SIG-M5 treated with dmso at 0.1 percent for 504 hours (cell line): ENCODE data around the gene PLXNA4.

Experiments
- DNase-seq: peaks from one replicate; lab custom pipeline; 2025; ENCODE audit not compliant: unreplicated experiment; lab: John Stamatoyannopoulos, UW

Gene PLXNA4

DNA sequence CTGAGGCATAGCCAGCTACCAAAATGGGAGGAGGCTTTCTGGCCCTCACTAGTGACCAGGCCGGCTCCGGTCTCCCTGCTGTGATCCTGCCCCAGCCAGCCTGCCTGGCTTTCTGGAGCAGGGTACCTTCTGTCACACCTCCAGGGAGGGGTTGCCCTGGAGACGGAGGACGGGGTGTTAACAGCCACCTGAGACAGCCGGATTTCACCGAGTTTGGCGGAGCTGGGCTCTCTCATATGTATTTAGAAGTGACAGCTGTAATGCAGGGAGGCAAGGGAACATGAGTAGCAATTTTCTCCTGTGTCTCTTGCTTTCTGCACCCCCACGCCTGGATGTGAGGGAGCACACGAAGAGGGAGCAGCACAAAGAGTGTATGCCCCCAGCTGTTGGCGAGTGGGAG is 473.3 kb downstream of the PLXNA4 start:
- DNase-seq: no peak

- DNase-seq: no peak
Observed at GRCh38 chr7:132102391-132102790, 473.9 kb downstream of the PLXNA4 start.

- DNase-seq: no peak
Observed at GRCh38 chr7:132100981-132101380, 475.3 kb downstream of the PLXNA4 start.

GRCh38 chr7:132100483-132100882 is 475.8 kb downstream of the PLXNA4 start:
- DNase-seq: no peak

DNA sequence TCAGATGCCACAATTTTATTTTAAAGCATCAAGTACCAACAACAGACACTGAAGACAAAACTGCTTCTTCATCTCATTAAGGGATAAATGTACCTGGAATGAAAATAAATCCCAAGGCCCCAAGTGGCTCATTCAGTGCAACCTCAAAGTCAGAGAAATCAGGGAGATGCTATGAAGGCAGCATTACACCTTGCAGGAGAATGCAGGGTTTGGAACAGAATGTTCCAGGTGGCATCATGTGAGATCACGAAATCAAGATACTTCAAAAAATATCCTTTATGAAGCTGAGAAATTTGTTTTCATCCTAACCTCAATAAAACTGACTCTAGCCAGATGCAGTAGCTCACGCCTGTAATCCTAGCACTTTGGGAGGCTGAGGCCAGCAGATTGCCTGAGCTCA is 477.1 kb downstream of the PLXNA4 start:
- DNase-seq: no peak

- DNase-seq: no peak
Observed at GRCh38 chr7:132098327-132098726, 477.9 kb downstream of the PLXNA4 start.

- no peak for DNase-seq
Observed at GRCh38 chr7:132097550-132098134, 478.6 kb downstream of the PLXNA4 start.

DNA sequence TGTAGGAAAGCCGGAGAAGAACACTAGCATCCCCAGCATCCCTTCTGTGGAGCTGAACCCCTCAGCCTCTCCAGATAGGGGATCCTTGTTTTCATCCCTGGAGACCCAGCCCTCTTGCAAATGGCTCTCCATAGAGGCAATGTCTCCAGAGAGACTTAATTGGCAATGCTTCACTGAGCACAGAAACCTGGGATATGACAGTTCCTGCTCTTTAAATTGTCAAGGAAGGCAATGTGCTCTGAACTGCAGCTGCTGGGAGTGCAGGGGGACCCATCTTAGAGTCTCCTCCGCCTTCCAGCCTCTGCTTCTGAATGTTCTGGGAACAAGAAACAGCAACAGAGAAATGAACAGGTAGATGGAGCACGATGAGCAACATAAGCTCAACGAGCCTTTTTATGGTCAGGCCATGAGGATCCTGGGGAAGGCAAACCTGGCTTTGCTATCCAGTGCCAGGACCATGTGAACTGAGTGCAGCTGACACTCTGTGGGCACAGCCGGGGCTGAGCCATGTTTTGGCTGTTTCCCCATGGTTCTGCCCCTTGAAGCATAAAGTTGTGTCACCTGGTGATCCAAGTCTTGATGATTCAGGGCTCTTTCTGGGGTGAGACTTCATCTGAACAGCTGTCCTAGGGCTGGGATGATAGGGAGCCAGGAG is 481.0 kb downstream of the PLXNA4 start:
- no peak for DNase-seq

- DNase-seq: no peak
Observed at GRCh38 chr7:132092106-132092505, 484.2 kb downstream of the PLXNA4 start.

GRCh38 chr7:132091706-132092105 is 484.6 kb downstream of the PLXNA4 start:
- DNase-seq: no peak

DNA sequence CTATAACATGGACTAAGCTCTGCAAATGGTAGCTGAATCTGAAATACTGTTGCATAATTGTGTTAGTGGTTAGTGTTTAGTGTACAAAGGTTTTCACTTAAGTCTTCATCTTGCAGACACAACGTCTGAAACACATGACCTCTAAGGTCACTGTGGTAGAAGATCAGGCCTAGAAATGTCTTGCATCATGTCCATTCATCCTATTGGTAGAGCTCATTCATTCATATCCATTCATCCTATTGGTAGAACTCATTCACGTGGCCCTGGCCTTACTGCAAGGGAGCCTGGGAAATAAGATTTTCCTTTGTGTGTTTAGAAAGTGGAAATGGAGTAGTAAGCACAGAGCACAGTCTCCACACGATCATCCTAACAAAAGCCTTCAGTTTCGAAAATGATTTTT is 485.8 kb downstream of the PLXNA4 start:
- no peak for DNase-seq

DNA sequence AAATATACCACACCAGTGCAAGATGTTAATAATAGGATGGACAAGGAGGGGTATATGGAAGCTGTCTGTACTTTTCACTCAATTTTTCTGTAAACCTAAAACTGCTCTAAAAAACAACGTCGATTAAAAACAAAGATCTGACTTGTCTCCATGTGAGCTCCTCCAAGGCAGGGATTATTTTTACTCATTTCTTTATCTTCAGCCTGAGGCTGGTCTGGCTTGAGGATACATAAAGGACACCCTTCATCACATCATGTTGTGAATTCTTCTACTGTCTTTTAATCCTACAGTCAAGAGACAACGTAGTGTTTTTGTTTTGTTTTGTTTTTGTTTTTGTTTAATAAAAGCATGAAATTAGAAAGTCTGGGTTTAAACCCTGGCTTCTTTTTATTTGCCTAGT is 486.9 kb downstream of the PLXNA4 start:
- no peak for DNase-seq

DNA sequence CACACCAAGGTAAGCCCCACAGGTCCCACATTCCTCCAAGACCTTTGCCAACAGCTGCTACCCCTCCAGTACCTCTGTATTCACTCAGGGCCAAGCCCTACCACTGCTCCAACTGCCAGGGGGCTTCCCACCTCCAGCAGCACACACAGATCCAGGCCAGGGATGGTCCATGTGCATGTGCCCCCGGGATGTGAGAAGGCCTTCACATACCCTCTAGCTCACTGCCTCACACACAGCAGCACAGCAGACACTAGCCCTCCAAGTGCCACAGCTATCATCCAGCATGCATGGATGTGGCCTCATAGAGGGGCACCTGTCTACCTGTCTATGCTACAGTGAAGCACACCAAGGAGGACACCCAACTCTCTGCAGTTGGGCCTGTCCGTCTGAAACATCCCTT is 488.8 kb downstream of the PLXNA4 start:
- DNase-seq: no peak

GRCh38 chr7:132084776-132085388 is 491.4 kb downstream of the PLXNA4 start:
- no peak for DNase-seq

DNA sequence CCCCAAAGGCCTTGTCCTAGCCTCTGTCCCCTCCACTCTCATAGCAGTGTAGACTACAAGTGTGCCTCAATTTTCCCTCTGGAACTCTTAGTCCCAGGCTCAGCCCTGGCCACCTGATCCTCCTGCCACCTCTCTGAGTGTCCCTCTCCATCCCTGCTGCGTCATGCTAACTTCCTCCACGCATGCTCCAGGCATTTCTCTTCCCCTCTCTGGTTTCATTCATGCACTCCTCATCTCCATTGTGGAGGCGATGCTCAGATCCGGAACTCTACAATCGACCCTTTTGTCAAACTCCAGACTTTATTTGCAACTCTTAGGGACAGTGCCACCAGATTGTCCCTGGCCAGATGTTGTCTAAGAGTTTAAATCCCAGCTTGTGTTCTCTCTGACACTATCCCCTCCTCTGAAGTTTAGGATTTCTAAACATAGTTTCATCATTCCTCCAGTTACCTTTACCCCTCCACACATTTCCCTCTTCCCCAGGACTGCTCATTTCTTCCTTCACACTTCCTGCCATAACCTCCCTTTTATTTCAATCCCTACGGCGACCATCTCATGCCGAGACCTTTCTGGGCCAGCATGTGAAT is 492.6 kb downstream of the PLXNA4 start:
- no peak for DNase-seq

DNA sequence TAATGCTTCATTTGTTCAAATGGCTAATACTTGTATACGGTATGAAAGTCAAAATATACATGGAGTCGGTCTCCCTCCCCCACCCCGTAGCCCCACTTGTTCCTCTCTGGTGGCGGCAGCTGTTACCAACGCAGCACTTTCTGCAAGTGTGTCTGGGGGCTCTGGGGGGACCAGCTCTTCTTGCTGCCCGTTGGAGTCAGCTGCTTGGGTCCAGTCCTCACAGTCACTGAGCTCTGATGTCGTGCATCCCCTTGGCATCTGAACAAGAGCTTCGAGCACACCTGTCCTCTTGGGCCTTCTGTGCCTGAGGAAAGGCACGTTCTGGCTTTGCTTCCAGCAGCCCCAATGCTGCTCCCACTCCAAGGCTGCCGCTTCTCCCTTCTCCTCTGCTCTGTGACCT is 493.1 kb downstream of the PLXNA4 start:
- DNase-seq: no peak

DNA sequence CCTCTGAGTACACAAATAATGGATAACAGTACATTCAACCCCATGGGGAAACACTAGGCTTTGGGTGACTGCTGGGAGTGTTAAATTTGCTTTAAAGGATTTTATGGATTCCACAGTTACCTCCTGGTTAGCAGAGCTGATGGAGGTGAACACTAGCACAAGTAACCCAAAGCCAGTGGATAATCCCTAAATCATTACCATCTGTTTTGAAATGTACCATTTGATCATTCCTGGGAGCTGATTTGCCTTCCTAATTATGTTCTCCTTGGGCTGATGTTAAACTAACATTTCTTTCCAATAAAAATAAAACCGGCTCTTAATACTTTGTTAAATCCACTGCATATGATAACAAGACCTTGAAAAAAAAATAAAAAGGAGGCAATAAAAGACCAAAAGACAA is 493.9 kb downstream of the PLXNA4 start:
- DNase-seq: no peak

DNA sequence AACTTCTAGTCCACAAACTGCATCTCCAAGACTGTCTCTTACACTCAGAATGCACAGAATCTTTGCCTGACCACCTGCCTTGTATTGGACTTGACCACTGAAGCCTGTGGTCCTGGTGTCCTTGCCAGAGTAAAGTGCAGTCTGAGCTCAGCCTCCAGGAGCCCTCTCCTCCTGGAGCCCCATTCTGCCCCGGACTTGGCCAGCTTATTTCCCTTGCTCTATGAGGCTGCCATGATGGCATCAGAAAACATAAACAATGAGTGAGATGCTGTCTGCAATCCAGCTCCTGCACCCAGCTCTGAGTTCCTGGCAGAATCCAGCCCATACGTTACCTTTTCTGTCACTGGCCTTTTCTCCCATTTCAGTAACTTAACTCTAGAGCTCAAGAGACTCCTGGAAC is 494.6 kb downstream of the PLXNA4 start:
- DNase-seq: no peak

DNA sequence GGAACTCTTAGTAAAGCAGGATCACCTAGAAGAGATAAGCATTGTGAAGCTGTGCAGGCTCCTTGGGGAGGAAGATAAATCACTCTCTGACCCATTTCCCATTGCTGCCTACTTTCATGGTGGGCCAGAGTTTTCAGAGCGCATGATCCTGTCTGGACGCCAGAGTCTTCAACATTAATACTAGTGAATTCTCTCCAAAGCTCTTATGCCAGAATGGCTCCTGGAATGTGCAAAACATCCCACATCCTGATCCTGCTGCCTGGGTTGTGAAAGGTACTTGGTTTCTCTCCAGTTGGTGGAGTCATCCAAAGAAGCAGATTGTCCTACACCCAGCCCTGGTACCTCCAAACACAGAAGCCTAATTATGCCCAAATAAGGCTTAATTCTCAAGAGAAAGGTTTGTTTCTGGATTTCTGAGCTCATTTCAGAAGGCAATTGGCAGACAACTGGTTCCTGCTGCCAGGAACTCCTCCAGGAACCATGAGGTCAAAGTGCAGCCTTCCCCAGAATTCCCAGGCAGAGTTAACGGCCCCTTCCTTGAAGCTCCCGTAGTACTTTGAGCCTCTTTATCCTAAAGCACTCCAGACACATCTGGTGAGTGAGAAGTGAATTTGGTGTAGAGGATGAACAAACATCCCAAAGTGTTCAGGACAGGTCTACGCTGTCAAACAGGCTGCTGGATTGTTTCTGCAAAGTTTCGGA is 495.2 kb downstream of the PLXNA4 start:
- DNase-seq: no peak

GRCh38 chr7:132080467-132080866 is 495.8 kb downstream of the PLXNA4 start:
- no peak for DNase-seq

DNA sequence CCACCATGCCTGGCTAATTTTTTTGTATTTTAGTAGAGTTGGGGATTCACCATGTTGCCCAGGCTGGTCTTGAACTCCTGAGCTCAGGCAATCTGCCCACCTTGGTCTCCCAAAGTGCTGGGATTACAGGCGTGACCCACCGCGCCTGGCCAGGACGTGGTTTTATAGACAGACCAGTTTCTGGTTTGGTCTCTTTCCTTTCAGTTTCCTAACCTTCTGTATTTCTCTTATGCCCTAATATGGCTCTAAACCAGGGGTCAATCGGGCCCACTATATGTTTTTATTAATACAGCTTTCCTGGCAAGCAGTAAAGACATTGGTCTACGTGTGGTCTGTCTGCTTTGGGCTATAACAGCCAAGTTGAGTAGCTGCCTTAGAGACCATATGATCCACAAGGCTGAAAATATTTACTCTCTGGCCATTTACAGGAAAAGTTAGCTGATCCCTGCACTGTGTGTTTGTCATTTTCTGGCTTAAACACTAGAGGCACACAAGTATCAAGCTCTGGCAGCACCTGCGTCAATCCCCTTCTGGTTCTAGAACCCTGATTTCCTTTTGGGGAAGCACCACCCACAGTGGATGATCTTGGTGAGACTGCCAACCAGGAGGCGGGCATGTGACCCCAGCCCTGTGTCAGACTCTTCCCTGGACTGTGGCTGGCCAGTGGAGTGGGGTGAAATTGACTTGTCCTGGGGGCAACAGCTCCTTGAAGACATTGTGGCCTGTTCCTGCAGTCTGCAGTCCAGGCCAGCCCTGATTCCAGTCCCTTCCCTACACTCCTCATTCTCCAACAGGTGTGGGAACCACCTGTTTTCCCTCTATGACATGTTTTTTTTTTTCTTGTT is 497.2 kb downstream of the PLXNA4 start:
- DNase-seq: peak; percentile 3
